Activated naive CD4-positive, alpha-beta T cell treated with anti-CD3 and anti-CD28 coated beads, Interleukin-2, amount 50 U/mL, for 16 hours (primary cell): ENCODE measurements around the gene SPIRE1.
"Not testable (repeated sequence)": the region's sequence is repeated elsewhere in the genome, so short reads cannot be mapped to it uniquely, and the experiment has no call there.

ENCODE experiments used
- DNase-seq: peaks from one replicate; pipeline ENCODE4 v3.0.0-alpha.2; 2020

Gene SPIRE1

DNA sequence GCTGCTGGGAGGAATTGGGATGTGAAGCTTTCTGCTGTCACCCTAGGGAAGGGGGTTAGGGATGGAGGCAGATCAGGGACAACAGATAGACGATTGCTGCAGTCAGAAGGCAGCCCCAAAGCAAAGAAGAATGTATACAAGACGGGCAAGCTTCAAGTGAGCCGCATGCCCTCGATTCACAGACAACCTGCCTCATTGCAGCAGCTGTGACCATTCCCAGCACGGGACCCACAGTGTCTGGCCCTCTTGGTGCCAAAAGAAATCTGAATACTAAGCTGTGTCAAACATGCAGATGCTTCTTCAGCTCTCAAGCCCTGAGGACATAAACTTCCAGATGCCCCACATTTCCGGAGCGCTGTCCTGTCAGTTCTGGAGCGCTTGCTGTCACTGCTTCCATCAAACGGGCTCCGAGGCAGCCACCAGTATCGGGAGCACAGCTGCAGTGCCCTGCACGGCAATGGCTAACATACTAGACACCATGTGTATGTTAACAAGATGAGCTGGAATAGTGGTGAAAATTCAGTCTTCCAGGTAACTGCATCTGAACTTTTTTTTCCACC lies 216.4 kb downstream of the SPIRE1 start:
- no peak for DNase-seq

DNA sequence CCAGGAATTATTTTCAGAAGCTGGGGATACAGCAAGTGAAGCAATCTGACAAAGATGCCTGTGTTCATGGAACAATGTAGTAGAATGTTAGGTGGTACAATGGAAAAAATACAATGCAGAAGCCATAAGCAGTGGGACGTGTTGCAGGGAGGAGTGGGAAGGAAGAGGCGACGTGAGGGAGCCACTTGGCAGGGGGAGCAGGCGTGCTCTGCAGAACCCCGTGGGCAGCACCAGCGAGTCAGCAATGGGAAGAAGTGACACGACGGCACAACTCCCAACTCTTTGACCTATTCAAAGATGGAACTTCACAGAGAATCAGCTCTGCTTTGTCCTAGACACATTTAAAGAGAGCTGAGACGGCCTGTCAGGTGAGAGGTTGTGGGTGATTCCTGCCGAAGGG lies 219.7 kb downstream of the SPIRE1 start:
- DNase-seq: no peak

DNA sequence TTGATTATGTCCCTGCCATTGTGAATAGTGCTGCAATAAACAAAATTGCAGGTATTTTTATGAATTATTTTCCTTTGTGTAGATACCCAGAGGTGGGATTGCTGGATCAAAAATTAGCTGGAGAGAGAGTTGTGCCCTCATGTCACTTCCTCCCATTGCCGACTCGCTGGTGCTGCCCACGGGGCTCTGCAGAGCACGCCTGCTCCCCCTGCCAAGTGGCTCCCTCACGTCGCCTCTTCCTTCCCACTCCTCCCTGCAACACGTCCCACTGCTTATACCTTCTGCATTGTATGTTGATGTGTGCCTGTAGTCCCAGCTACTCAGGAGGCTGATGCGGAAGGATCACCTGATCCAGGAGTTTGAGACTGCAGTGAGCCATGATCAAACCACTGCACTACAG lies 222.0 kb downstream of the SPIRE1 start:
- no peak for DNase-seq

DNA sequence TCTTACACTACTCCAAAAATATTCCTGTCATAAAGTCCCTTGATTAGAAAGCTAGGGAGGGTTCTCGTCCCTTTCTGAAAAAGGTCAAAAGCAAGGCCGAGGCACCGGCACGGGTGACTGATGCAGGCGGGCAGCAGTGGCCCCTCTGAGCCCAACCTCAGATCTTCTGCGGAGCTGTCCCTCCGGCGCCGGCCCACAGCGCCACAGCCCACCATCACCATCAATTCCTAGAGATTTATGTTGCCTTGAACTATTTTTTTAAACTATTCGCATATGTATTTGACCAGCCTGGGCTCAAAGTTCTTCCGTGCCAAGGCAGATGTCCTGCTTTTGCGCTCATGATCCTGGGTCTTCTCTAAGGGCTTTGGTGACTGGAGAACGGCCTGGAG lies 223.4 kb downstream of the SPIRE1 start:
- DNase-seq: no peak

DNA sequence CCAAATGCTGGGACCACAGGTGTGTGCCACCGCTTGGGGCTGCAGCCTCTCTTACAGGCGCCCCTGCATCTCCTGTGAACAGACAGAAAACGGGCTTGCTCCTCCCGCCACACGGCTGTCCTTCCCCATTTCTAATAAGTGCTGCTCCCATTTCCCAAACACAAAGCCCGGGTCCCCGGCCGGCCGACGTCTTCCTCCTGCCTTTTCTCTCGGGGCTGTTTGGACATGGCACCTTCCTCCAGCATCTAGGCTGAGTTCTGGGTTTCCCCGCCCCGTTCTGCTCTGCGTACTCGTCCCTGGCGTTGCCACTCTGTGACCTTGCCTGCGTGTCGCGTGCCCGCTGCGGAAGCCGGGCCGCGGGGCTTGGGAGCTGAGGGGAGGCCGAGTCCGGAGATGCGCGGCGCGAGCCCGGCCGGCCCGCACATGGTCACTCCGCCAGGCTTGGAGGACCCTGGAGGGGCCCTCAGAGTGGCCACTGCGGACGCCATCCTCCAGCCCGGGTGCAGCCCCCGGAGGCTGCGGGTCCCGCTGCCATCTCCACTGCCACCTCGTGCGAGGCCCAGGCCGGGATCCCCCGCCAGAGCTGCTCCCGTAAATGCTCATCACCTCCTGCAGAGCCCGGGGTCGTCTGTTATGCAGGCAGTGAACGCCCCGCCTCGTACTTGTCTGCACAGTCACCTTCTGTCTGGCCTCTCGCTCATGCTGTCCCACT lies 223.9 kb downstream of the SPIRE1 start:
- no peak for DNase-seq

DNA sequence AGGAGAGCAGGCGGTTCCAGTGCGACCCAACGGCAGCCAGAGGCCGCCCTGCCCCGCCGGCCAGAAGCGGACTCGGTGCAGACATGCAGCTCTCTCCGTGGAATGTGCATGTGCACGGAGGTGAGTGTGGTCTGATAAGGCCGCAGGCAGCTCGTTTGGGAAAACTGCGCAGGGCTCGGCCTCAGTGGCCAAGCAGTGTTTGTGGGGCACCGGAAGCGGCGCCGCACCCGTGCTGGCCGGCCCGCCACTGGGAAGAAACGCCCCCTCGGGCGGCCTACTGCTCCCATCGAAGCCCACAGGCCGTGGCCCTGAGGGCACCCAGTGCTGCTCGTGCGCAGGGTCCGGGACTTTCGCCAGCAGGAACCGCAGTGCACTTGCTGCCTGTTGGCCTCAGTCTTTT lies 225.0 kb downstream of the SPIRE1 start:
- DNase-seq: no peak

DNA sequence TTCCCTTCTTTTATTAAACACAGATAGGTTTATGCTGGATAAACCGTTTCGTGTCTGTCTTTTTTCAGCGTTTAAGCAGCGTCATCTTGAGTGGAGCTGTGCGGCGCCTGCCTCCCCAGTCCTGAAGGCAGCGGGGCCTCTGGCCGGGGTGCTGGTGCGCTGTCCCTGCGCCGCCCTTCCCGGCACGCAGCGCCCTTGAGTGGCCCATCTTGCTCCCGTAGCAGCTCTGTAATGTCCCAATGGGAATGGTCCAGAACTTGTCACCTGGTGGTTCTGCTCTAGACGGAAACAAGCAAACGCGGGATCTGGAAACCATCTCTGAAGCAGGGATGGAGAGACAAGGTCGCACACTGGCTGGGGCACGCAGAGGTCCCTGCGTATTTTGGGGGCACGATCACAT lies 225.7 kb downstream of the SPIRE1 start:
- DNase-seq: no peak

DNA sequence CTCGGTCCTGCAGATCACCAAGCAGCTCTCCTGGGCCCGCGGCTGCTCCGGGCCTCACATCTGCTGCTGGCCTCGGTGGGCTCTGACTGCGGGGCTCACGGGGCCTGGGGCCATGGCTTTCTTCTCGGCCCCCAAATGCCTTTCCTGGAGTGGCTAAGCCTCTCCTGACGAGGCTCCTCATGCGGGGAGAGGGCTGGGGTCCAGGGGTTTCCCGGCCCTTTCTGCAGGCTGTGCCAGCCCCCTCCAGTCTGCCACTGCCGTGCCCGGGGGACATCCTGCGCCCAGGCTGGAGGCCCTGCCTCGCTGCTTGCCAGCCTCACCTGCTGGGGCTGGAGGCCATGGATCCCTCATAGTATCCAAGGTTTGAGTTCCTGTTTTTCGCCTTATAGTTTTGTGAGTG lies 226.3 kb downstream of the SPIRE1 start:
- DNase-seq: no peak

DNA sequence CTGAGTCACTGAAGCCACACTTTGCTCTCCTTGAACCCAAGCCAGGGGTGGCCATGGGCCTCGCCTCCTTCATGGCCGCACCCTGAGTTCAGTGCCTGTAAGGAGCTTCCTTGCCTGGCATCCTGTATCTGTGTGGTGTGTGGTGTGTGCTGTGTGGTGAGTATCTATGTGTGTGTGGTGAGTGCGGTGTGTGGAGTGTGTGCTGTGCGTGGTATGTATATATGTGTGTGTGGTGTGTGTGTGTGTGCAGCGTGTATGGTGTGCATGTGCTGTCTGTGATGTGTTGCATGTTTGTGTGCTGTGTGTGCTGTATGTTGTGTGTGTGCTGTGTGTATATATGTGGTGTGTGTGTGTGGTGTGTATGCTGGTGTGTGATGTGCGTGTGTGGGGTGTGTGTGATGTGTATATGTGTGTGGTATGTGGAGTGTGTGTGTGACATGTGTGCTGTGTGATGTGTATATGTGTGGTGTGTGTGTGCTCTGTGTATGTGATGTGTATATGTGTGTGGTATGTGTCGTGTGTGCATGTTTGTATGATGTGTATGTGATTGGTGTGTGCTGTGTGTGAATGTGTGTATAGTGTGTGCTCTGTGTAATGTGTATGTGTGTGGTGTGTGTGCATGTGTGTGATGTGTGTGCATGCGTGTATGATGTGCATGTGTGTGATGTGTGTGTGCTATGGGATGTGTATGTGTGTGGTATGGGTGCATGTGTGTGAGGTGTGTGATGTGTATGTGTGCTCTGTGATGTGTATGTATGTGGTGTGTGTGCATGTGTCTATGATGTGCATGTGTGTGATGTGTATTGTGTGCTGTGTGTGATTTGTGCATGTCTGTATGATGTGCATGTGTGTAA lies 227.5 kb downstream of the SPIRE1 start:
- no peak for DNase-seq

DNA sequence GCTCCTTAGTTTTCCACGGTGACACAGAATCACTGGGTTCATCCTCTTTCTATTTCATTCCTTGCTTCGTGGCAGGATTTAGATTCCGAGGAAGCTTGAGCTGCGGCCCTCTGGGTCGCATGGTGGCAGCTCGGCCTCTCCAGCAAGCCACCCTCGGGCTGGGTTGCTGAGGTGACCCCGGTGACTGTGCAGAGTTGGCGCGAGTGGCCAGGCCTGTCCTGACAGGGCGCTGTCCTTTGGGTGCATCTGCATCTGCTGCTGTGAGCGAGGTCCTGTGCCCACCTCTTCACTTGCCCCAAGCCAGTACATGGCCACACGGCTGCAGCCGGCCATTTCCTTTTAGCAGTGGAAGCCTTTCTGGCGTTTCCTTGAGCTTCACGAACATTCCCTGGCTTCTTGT lies 228.4 kb downstream of the SPIRE1 start:
- no peak for DNase-seq

DNA sequence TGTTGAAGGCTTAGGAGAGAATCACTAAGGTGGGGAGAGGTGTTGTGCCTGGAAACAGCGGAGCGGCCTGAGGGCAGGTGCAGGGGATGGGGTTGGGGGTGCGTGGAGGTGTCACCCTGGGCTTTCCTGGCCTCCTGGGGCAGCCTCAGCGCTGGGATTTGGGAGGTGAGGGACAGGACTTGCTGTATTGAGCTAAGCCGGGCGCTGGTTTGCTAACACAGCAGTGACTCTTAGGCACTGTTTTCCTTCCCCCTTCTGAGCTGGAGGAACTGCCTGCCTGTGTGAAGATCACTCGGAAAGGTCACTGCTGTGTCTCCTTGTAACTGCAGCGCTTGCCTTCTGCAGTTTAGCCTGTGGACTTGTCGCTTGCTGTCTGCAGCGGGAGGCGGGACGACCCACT lies 229.0 kb downstream of the SPIRE1 start:
- no peak for DNase-seq

DNA sequence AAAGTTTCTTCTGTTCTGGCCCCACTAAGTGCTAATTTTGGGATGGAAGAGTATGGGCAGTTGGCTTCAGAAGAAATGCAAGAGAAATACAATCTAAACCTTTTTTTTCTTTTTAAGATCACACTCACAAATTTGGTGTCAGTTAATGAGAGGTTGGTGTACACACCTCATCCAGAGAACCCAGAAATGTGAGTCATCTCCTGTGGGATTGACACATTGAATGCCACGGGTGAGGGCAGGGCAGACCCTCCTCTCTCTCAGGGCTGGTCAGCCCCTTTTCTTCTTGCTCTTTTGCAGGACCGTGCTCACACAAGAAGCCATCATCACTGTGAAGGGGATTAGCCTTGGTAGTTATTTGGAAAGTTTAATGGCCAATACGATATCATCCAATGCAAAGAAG lies 231.0 kb downstream of the SPIRE1 start:
- no peak for DNase-seq

DNA sequence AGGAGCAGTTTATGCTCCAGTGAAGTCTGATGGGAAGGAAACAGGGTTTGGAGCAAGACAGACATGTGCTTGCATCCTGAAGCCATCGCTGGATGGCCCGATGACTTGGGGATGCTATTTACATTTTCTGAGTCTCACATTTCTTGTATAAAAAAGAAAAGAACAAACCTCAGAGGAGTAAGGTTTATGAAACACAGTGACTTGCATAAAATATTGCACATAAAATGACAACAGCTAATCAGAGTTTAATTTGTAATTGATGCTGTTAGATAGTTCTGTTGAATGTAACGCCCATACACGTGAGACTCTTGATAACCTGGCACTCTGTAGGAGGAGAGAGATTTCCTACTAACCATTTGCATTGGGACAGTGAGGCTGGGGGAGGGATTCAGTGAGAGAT lies 233.7 kb downstream of the SPIRE1 start:
- no peak for DNase-seq

DNA sequence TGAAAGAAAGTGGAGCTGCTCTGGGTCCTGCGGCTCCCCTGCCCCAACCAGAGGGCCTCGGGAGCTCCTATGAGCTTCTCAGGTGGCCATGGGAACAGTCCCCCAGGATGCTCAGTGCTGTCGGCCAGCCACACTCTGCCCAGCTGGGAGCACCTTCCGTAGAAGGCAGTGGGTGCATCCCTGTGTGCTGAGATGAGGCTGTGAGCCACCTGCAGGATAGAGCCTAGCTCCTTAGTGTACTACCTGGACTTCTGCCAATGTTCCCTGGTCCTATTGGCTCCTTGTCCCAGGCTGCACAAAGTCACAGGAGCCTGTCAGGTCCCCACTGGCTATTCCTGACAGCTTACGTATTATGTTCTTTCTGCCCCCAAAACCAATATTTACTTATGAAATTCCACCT lies 234.1 kb downstream of the SPIRE1 start:
- DNase-seq: no peak

DNA sequence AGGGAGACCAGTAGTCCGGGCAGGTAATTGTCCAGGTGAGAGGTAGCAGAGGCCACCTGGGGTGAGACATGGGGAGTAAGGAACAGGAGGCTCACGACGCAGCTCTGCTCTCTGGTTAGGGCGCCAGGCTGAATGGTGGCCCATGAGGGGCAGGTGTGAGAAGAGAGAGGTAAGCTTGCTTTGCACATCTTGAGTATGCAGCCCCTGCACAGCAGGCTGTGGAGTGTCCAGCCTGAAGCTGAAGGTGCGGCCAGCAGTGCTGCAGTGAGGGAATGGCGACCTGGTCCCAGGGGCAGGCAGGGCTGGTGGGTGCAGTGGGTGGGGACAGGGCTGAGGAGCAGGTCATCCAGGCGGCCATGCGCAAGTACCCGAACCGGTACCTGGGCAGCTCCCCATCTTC lies 234.5 kb downstream of the SPIRE1 start:
- no peak for DNase-seq

DNA sequence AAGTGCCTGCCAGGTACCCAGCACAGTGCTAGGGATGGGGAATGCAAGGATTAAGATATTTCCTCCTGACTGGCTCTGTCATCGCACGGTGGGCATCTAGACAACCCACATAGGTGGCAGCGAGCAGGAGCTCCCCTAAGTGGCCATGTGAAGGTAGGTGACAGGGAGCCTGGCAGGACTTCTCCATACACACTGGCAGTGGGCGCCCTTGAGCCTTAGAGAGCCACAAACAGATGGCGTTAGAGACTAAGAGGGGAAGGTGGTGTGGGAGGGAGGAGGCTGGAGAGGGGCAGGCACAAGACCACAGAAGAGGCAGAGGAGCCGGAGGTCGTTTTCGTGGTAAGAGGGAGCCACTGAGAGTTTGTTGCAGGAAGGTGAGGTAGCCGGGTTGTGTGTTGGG lies 235.0 kb downstream of the SPIRE1 start:
- no peak for DNase-seq

DNA sequence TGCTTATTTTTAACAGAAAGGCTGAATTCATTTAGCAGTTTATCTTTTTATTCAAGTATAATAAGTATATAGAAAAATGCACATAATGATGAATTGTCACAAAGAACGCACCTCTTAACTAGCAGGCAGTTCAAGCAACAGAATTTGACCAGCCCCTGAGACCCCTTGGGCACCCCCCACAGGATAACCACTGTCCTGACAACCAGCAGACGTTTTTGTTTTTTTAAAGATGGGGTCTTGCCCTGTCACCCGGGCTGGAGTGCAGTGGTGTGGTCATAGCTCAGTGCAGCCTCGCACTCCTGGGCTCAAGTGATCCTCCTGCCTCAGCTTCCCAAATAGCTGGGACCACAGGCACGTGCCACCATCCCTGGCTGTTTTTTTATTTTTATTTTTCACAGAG lies 236.2 kb downstream of the SPIRE1 start:
- DNase-seq: no peak

DNA sequence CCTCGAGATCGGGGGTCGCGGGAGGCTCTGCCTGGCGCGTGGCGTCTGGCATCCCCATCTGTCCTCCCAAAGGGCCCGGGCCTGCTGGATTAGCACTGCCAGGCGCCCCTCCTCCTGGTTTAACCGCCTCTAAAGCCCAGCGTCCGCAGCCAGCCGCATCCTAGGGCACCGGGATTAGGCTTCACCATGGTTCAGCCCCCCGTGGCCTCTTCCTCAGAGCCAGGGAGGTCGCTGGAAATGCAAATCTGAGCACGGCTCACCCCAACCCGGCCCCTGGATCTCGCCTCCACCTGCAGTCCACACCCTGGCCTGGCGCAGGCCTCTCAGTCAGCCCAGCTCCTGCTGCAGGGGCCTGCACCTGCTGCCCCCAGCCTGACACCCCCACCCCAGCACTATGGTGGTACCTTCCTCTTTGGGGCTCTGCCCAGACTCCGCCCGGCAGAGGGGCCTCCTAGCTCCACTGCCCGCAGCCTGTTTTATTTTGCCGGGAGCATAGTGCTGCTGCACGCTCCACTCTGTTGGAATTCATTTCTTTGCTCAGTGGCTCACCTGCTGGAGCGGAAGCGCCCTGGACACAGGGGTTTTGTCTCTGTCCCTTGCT lies 237.0 kb downstream of the SPIRE1 start:
- no peak for DNase-seq

DNA sequence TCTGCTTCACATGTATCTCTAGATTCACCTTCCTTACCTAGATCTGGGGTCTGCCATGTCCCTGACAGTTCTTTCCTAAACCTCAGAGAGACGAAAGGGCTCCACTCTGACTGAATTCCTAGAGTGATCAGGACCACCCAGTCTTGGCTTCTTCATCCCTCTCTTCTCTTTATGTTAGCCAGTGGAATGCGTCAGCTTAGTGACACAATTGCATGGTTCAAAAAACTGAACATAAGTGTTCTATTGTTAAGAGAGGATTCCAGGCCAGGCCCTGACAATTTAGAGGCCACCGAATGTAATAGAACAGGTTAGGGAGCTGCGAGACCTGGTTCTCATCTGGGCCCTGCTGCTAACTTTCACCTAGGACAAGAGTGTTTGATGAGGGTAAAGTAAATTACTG lies 240.2 kb downstream of the SPIRE1 start:
- DNase-seq: no peak

DNA sequence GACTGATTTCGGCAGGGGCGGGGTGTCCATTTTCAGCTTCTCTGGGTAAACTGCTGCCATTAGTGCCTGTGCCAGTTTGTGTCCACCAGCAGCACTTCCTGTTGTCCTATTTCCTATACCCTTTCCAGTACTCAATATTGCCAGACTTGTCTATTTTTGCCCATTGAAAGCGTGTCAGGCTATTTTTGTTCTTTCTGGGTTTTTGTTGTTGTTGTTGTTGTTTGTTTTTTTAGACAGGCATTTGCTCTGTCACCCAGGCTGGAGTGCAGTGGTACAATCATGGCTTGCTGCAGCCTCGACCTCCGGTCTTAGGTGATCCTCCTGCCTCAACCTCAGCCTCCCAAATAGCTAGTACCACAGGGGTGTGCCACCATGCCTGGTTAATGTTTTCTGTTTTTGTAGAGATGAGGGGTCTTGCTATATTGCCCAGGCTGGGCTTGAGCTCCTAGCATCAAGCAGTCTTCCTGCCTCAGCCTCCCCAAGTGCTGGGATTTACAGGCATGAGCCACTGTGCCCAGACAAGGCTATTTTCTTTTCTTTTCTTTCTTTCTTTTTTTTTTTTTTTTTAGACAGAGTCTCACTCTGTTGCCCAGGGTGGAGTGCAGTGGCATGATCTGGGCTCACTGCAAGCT lies 241.7 kb downstream of the SPIRE1 start:
- no peak for DNase-seq

DNA sequence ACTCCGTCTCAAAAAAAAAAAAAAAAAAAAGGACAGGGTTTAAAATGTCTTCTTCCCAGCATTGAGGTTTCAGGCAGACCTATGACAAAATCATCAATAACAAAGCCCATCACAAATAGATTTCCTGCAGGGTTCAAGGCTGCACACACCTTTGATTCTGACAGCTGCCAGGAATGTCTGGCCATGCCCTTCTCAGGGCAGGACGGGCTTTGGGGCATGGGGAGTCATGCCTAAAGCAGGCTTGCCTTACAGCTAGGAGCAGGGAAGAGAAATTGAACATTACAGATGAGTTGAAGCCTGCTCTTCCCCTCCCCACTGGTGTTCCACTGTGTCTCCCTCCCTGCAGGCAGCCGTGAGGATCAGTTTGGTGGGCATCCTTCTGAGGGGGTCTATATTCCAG lies 246.5 kb downstream of the SPIRE1 start:
- no peak for DNase-seq

DNA sequence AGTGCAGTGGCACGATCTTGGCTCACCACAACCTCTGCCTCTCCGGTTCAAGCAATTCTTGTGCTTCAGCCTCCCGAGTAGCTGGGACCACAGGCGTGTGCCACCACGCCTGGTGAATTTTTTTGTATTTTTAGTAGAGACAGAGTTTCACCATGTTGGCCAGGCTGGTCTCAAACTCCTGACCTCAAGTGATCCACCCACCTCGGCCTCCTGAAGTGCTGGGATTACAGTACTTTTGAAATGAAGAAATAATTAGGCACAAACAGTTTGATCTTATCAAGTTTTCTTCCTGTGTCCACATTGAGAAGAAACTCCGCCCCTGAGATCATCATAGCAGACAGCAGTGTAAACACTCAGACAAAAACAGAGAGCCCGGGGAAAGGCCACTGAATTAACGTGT lies 247.2 kb downstream of the SPIRE1 start:
- DNase-seq: not testable (repeated sequence)

DNA sequence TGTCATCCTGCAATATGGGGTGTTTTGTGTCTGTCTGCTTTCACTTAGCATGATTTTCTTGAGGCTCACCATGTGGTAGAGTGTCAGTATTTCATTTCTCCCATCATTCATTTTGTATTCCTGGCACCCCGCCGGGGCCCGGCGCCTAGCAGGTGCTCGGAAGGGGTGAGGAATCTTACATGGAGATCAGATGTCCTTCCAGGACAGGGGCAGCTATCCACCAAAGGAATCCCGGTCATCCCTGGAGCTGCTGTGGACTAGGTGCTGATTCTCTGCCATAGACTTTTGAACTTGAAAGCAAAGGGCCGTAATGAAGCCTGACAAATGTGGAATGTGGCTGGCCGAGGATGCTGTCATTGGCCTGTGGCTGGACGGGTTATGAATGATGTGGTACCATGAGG lies 247.8 kb downstream of the SPIRE1 start:
- DNase-seq: no peak
